Endodermal cell (in vitro differentiated cells): Measurements from ENCODE around the gene CNTNAP5. TPM values are rescaled to one million over a fixed set of nuclear protein-coding genes. Genes with fewer than 3 reads are reported as not detected.

Source experiments
- DNase-seq: peaks from one replicate; pipeline ENCODE4 v3.0.0-alpha.2; 2017
- H3K27ac ChIP-seq: 2 replicates; pipeline ENCODE4 v1.5.1; 2013; ENCODE audit warnings: mild to moderate bottlenecking, low read depth, low read length, moderate library complexity
- H3K27me3 ChIP-seq: 2 replicates; pipeline ENCODE4 v1.6.1; 2013; ENCODE audit warnings: mild to moderate bottlenecking, low read length, moderate library complexity; ENCODE audit not compliant: insufficient read depth, control insufficient read depth, poor library complexity, severe bottlenecking
- H3K36me3 ChIP-seq: 2 replicates; pipeline ENCODE4 v1.7.0; 2013; ENCODE audit warnings: mild to moderate bottlenecking, low read length, moderate library complexity; ENCODE audit not compliant: control insufficient read depth, insufficient read depth
- H3K4me1 ChIP-seq: one replicate; pipeline ENCODE4 v1.7.0; 2013; ENCODE audit warnings: low read length; ENCODE audit not compliant: control insufficient read depth, insufficient read depth
- H3K4me3 ChIP-seq: 2 replicates; pipeline ENCODE4 v1.5.1; 2013; ENCODE audit warnings: mild to moderate bottlenecking, low read length, moderate library complexity
- H3K9ac ChIP-seq: 2 replicates; pipeline ENCODE4 v1.6.1; 2013; ENCODE audit warnings: mild to moderate bottlenecking, low read length, moderate library complexity; ENCODE audit not compliant: poor library complexity, severe bottlenecking; ENCODE audit errors: extremely low read depth
- H3K9me3 ChIP-seq: 2 replicates; pipeline ENCODE4 v1.6.1; 2013; ENCODE audit warnings: mild to moderate bottlenecking, low read length, moderate library complexity; ENCODE audit not compliant: control insufficient read depth
- H3K27ac Mint-ChIP-seq: 2 replicates; pipeline ENCODE4 v1.8.0; 2020; ENCODE audit warnings: mixed read lengths
- H3K27me3 Mint-ChIP-seq: 2 replicates; pipeline ENCODE4 v1.8.0; 2021; ENCODE audit warnings: mild to moderate bottlenecking, mixed read lengths; ENCODE audit not compliant: insufficient read depth
- H3K36me3 Mint-ChIP-seq: 2 replicates; pipeline ENCODE4 v1.8.0; 2020; ENCODE audit warnings: low read depth, mixed read lengths
- H3K4me1 Mint-ChIP-seq: 2 replicates; pipeline ENCODE4 v1.8.0; 2020; ENCODE audit warnings: mixed read lengths
- H3K4me3 Mint-ChIP-seq: 2 replicates; pipeline ENCODE4 v1.8.0; 2020; ENCODE audit warnings: mild to moderate bottlenecking, moderate library complexity, mixed read lengths
- H3K9me3 Mint-ChIP-seq: 2 replicates; pipeline ENCODE4 v1.8.0; 2020; ENCODE audit warnings: mild to moderate bottlenecking, mixed read lengths
- CTCF ChIP-seq: fragments of 200-600 bp; sonication (generic); conservative IDR thresholded peaks from 2 replicates; pipeline ENCODE4 v1.5.0; 2021; ENCODE audit warnings: antibody characterized with exemption, mild to moderate bottlenecking
- WGBS, 2 experiments: methylation state at CpG; one replicate each; pipeline versions ENCODE4 v1.1.5 to v1.1.7; 2013; ENCODE audit warnings: missing lambda C conversion rate in 2 of 2, mixed read lengths in 1 of 2; ENCODE audit not compliant: insufficient coverage in 1 of 2, insufficient read length in 1 of 2; 5-methylcytosine and 5-hydroxymethylcytosine counted together
- total RNA-seq, 2 donors: library from RNA; stranded (reverse); fragmentation: NEBNext Ultra II Directional in 1 of 2; extraction: Animal tissue kit (Norgen Biotek cat#: 25700) in 1 of 2; gene quantifications; 2 replicates in 1 of 2; 3 replicates in 1 of 2; pipeline ENCODE4 v1.2.1, GENCODE V29; 2021

Gene CNTNAP5
- total RNA-seq, 2 donors from 2014 or later = 0.70 to 4.4 TPM

DNA sequence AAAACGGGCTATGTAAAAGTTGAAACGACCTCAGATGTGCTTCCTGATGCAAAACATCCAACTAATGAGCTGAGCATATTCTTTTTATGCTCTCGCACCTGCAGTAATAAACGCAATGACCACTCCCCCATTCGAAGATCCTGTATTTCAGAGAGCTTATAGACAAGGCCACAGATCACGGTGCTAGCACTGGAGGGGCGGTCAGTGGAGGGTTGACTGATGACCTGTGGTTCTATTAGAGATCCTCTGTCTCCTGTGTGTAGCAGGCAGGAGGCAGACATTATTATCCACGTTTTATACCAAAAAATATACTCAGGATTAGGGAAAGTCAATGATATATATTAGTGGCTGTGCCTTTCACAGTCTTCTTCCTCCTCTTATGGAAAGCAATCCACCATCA lies 457.0 kb downstream of the CNTNAP5 start:
- no peak for DNase-seq
- Mint-ChIP-seq H3K36me3 (no peaks in the 10 kb centered on the region), H3K27ac (no peak overlapping the region), H3K27me3 (no peaks in the 10 kb centered on the region), H3K9me3 (peaks cover 4% of the 10 kb centered on the region), H3K4me1 (peaks cover 8% of the 10 kb centered on the region), H3K4me3 (no peak overlapping the region)
- no peak overlapping the region for H3K27ac ChIP-seq
- H3K36me3 ChIP-seq = no peaks in the 10 kb centered on the region
- H3K4me3 ChIP-seq = no peak overlapping the region
- H3K9me3 ChIP-seq = no peaks in the 10 kb centered on the region
- no peaks in the 10 kb centered on the region for H3K4me1 ChIP-seq
- WGBS, 2 experiments = 83 to 96% methylated on average over 2 to 8 of the region's 8 CpGs
- TF ChIP-seq CTCF = no peak
- no peak overlapping the region for H3K9ac ChIP-seq
- no peaks in the 10 kb centered on the region for H3K27me3 ChIP-seq

GRCh38 chr2:124482551-124482950 lies 457.5 kb downstream of the CNTNAP5 start:
- no peaks in the 10 kb centered on the region for H3K9me3 ChIP-seq

GRCh38 chr2:124485659-124486058 lies 460.6 kb downstream of the CNTNAP5 start:
- H3K27ac ChIP-seq = no peak overlapping the region
- no peak overlapping the region for H3K9ac ChIP-seq
- H3K4me3 Mint-ChIP-seq = no peak overlapping the region
- H3K27me3 ChIP-seq = no peaks in the 10 kb centered on the region
- no peak overlapping the region for H3K27ac Mint-ChIP-seq
- H3K27me3 Mint-ChIP-seq = no peaks in the 10 kb centered on the region
- no peaks in the 10 kb centered on the region for H3K36me3 ChIP-seq
- TF ChIP-seq CTCF = peak; percentile 47
- H3K4me3 ChIP-seq = no peak overlapping the region
- no peaks in the 10 kb centered on the region for H3K4me1 ChIP-seq
- no peaks in the 10 kb centered on the region for H3K36me3 Mint-ChIP-seq
- H3K9me3 Mint-ChIP-seq = peaks cover 4% of the 10 kb centered on the region
- 96 to 100% methylated on average over 5 of the region's 5 CpGs for WGBS, 2 experiments
- H3K9me3 ChIP-seq = no peaks in the 10 kb centered on the region
- DNase-seq = no peak
- H3K4me1 Mint-ChIP-seq = peaks cover 8% of the 10 kb centered on the region

More at GRCh38 chr2:124482551-124482950, 457.5 kb downstream of the CNTNAP5 start:
- H3K27ac ChIP-seq = no peak overlapping the region
- H3K4me3 ChIP-seq = no peak overlapping the region
- no peak overlapping the region for H3K9ac ChIP-seq
- H3K36me3 ChIP-seq = no peaks in the 10 kb centered on the region
- 87% methylated on average over 6 of the region's 6 CpGs; no CpG with 5 or more reads in 1 of the 2 experiments for whole genome bisulfite sequencing, 2 experiments
- TF ChIP-seq CTCF = no peak
- Mint-ChIP-seq H3K27ac (peak overlapping the region; percentile 9), H3K36me3 (no peaks in the 10 kb centered on the region), H3K9me3 (peaks cover 4% of the 10 kb centered on the region), H3K4me3 (no peak overlapping the region), H3K27me3 (no peaks in the 10 kb centered on the region), H3K4me1 (peaks cover 8% of the 10 kb centered on the region)
- H3K4me1 ChIP-seq = no peaks in the 10 kb centered on the region
- H3K27me3 ChIP-seq = no peaks in the 10 kb centered on the region
- peak; percentile 55 for DNase-seq
